RCC 7860 (cell line): ENCODE measurements around the gene ANO7.
A peak's percentile ranks its signal among the peaks of the same experiment; 100 is the strongest.

ENCODE experiments used
- DNase-seq: peaks from one replicate; pipeline ENCODE4 v3.0.0-alpha.2; 2015; ENCODE audit warnings: low spot score
- FAIRE-seq: peaks from 2 replicates; lab custom pipeline; 2012; peaks lifted over from hg19 to GRCh38; lab: Jason Lieb, UNC

Gene ANO7

GRCh38 chr2:241242306-241242705 lies 53.8 kb downstream of the ANO7 start:
- no peak for DNase-seq
- FAIRE-seq: no peak

- no peak for FAIRE-seq
These were observed 55.9 kb downstream of the ANO7 start for GRCh38 chr2:241244368-241244767.

DNA sequence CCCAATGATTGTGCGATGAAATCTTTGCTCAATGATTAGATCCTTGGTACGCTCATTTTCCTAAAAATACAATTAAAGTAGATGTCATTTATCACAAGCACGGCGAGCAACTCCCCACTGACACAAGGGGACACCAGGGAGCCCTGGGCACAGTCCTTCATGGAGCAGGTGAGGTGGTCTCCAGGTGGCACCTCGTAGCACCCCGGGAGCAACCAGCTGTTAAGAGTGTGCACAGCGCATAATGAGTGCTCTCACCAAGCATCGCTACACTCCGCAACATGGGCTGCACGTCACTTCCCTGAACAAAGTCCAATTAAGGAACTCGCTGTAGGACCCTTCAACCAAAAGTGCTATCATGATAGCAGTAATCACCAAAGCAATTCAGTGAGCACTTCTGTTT lies 59.8 kb downstream of the ANO7 start:
- DNase-seq (no peak), FAIRE-seq (no peak)

More at GRCh38 chr2:241244368-241244767, 55.9 kb downstream of the ANO7 start:
- no peak for DNase-seq

- no peak for DNase-seq
- FAIRE-seq: no peak
These were observed 60.4 kb downstream of the ANO7 start for GRCh38 chr2:241248897-241249296.

GRCh38 chr2:241249654-241250053 lies 61.2 kb downstream of the ANO7 start:
- FAIRE-seq: no peak
- DNase-seq: no peak

DNA sequence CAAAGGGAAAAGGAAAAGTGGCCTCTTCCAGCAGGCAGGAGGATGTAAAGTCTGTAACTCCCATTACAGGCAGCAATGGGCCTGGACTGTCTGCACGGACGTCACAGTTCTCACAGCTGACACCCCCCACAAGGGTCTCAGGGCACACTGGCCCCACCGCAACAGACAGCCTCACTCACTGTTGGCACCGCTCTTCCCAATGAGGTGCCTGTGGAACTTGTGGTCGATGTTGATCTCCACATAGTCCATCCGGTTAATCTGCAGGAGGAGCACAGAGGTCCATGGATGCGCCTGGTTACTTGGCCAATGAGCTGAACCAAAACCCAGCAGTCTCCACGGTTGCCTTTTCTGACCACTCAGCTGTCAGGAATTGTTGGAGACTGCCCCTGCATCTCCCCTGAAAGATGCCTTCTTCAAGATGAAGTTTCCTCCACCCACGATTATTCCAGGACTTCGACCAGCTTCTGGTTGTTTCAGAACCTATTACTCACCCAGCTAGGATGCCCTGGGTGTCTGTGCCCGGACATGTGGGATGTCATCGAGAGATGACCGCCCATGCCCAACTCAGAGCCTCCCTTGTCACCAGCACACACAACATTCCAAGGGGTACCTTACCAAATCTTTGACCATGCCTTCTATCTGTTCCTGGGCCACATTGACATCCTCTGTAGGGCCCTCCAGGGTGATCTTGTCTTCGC lies 64.5 kb downstream of the ANO7 start:
- FAIRE-seq (no peak), DNase-seq (no peak)

GRCh38 chr2:241254904-241255351 lies 66.5 kb downstream of the ANO7 start:
- DNase-seq (no peak), FAIRE-seq (no peak)

- no peak for FAIRE-seq
- no peak for DNase-seq
These were observed 67.2 kb downstream of the ANO7 start for GRCh38 chr2:241255542-241256167.

- DNase-seq: no peak
- no peak for FAIRE-seq
These were observed 67.7 kb downstream of the ANO7 start for GRCh38 chr2:241256168-241256545.

- FAIRE-seq (no peak), DNase-seq (no peak)
These were observed 69.0 kb downstream of the ANO7 start for GRCh38 chr2:241257419-241258032.

- DNase-seq: no peak
- FAIRE-seq: no peak
These were observed 70.2 kb downstream of the ANO7 start for GRCh38 chr2:241258505-241259280.

GRCh38 chr2:241260911-241261310 lies 72.4 kb downstream of the ANO7 start:
- DNase-seq (no peak), FAIRE-seq (no peak)

GRCh38 chr2:241261628-241262027 lies 73.2 kb downstream of the ANO7 start:
- DNase-seq (no peak), FAIRE-seq (no peak)

GRCh38 chr2:241263061-241263460 lies 74.6 kb downstream of the ANO7 start:
- DNase-seq: no peak
- FAIRE-seq: no peak

GRCh38 chr2:241265506-241265905 lies 77.0 kb downstream of the ANO7 start:
- DNase-seq (no peak), FAIRE-seq (no peak)

GRCh38 chr2:241267249-241268067 lies 79.0 kb downstream of the ANO7 start:
- FAIRE-seq: no peak
- DNase-seq: no peak

DNA sequence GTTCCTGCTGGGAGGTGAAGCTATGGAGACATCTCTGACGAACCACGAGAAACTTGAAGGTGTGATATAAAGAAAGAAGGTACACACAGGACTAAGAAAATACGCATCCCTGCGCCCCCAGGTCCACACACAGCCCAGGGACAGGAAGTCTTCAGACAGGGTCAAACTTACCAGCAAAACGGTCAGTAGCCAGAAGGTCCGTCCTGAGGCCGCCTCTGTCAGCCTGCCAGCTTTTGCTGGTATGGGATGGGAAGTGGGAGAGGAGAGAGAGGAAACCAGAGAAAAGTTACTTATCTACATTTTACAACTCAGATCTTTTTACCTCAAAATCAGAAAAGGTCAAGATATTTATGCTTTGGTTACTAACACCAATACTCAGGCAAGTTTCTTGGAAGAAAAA lies 79.8 kb downstream of the ANO7 start:
- FAIRE-seq (no peak), DNase-seq (no peak)

DNA sequence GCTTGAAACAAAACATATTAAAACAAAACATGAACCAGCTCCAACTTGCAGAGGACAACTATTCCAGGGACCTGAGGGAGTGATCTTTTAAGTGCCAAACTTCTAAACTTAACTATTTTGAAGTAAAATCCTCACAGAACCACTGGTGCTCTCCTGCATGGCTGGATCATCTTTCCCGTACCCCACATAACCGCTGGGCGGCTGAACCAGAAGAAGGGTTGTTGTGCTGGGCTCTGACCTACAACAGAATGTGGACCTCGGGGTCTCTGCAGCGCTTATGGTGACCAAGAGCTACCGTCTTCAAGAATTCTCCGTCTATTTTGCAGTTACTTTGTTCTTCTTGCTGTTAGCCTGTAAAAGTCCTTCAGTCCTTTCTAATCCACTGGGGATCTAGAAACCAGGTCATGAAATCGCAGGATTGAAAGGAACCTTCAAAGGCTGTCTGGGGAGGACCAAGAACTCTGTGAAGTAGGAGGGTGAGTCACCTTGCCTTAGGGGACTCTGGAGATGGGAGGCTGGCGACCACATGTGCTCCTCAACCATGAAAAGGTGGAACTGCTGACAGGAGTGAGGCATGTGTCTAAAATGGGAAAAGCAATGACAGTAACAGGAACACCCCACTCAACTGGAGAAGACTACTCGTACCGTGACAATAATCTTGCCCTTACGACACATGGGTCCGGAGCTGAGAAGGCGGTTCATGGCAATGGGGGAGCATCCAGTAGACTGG lies 80.4 kb downstream of the ANO7 start:
- no peak for FAIRE-seq
- DNase-seq: peak; percentile 17

DNA sequence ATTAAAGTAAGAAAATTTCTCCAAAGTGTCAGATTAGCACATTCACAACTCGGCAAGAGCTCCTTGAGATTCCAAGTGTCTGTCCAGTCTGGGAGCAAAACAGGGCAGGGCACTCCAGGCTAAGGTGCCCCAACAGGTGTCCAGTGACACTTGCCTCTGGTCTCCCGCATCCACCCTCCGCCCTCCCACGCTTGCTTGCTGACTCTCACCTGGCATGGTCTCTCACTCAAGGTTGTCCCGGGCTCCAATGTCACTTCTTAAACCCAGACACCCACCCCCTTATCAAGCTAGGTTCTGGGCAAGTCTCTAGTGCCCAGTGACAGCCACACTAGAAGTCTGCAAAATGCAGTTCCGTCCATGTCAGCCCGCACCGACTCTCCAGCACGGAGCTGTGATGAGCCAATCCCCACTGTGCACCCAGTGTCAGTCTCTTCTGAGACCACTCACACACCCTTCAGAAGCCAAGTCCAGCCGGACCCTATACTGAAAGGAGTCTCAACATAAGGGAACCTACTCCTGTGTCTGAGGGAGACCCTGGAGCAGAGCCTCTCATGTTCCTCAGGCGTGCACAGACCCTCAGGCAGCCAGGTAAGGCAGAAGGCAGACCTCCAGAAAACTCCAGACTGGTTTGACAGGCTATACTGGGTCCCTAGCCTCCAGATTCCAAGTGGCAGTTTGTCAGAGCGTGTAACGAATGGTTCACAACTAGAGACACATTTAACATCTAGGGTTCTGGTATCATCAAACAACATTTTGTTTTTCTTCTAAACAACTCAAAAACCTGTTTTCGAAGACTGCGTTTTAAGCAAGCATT lies 81.4 kb downstream of the ANO7 start:
- DNase-seq (no peak), FAIRE-seq (no peak)
